ENCODE data around the gene ADORA2B. TPM values are rescaled to one million over a fixed set of nuclear protein-coding genes. Genes with fewer than 3 reads are reported as not detected.
"Not testable (repeated sequence)": the region's sequence is repeated elsewhere in the genome, so short reads cannot be mapped to it uniquely, and the experiment has no call there.

The ADORA2B gene
- total and polyA plus RNA-seq, 2 of the 8 experiments (the other 6 are each of a cell fraction or from before 2014, with no cell fraction given): 2.6 to 8.2 TPM

GRCh38 chr17:15911701-15912100 is 33.2 kb upstream of the ADORA2B start:
- H3K79me2 ChIP-seq (ENCODE audit: control insufficient read depth in 1 of 2, insufficient read depth in 2 of 2, low read length in 2 of 2); H3K9ac ChIP-seq (replicated peaks in 1 of 4; ENCODE audit: extremely low read depth in 1 of 4, low read depth in 3 of 4, low read length in 3 of 4); H2BK120ac ChIP-seq (replicated peaks; ENCODE audit: low read depth, low read length); H3K36me3 ChIP-seq (ENCODE audit: control insufficient read depth in 2 of 4, insufficient read depth in 4 of 4, low read length in 3 of 4); H2BK5ac ChIP-seq (ENCODE audit: low read depth, low read length); H4K5ac ChIP-seq (ENCODE audit: insufficient read length, low read depth, low read length); H3K79me1 ChIP-seq (ENCODE audit: low read depth, low read length); H2AFZ ChIP-seq (ENCODE audit: low read length); H4K91ac ChIP-seq (replicated peaks; ENCODE audit: insufficient read length, low read length); H4K8ac ChIP-seq (ENCODE audit: extremely low read depth, insufficient read depth, low read length); H3K4ac ChIP-seq (replicated peaks; ENCODE audit: insufficient read length, low read depth, low read length); H2BK12ac ChIP-seq (ENCODE audit: low read depth, low read length); H3K9me3 ChIP-seq (ENCODE audit: insufficient read depth in 2 of 2, low read depth in 1 of 2, low read length in 1 of 2); H3K23me2 ChIP-seq (ENCODE audit: low read depth, low read length); H2BK15ac ChIP-seq (ENCODE audit: low read length); H3K27ac ChIP-seq (ENCODE audit: low read depth, low read length); POLR2A ChIA-PET (ENCODE audit: partially characterized antibody); H3K4me2 ChIP-seq (ENCODE audit: insufficient read depth in 1 of 2, low read depth in 2 of 2, low read length in 2 of 2); H3K18ac ChIP-seq (ENCODE audit: extremely low read depth, low read length); H4K20me1 ChIP-seq (replicated peaks in 1 of 2; ENCODE audit: control insufficient read depth in 1 of 2, insufficient read depth in 2 of 2, low read length in 2 of 2); H3K23ac ChIP-seq (ENCODE audit: insufficient read length); FAIRE-seq; H3K4me1 ChIP-seq (replicated peaks in 1 of 4; ENCODE audit: control insufficient read depth in 3 of 4, insufficient read depth in 4 of 4, low read length in 3 of 4); H3K56ac ChIP-seq (replicated peaks; ENCODE audit: insufficient read length, low read depth, low read length); H3K4me3 ChIP-seq (ENCODE audit: extremely low read depth in 1 of 4, insufficient read depth in 2 of 4, low read depth in 3 of 4, low read length in 4 of 4); H2BK20ac ChIP-seq (ENCODE audit: low read length); H3K14ac ChIP-seq (ENCODE audit: insufficient read length); H3K27me3 ChIP-seq (replicated peaks in 1 of 4; ENCODE audit: control insufficient read depth in 3 of 4, extremely low read depth in 1 of 4, insufficient read depth in 3 of 4, low read length in 3 of 4); DNase-seq (ENCODE audit: low read depth in 1 of 2, low spot score in 2 of 2): not testable (repeated sequence)
- CTCF ChIA-PET (ENCODE audit: partially characterized antibody): interaction anchor here (1.2 kb wide), 1 partner anchor 15 kb away, joined by 3 read pairs; no protein-coding TSS in a partner anchor
- 0 out of 2 replicates have a peak overlapping the region, but pooled peaks have one; percentile 24 for H2AK5ac ChIP-seq (ENCODE audit: low read depth, low read length)
- 87% methylated on average over 5 of the region's 5 CpGs; no CpG with 5 or more reads in 1 of the 2 experiments for WGBS, 2 experiments (ENCODE audit: extremely low coverage in 1 of 2, insufficient coverage in 1 of 2, insufficient read length in 1 of 2, insufficient replicate concordance in 2 of 2, low coverage in 1 of 2, low lambda C conversion rate in 2 of 2, missing lambda C conversion rate in 1 of 2)
